GM18868 (cell line): ENCODE results near the gene CLEC16A.

Source experiments
- ATAC-seq: cut with Tn5 transposase; IDR thresholded peaks from one replicate; pipeline ENCODE4 v1.9.1; 2021; ENCODE audit warnings: mild to moderate bottlenecking, moderate library complexity; ENCODE audit not compliant: unreplicated experiment

CLEC16A gene

GRCh38 chr16:11133344-11133943 is 189.1 kb downstream of the CLEC16A start:
- no peak for ATAC-seq

- ATAC-seq: no peak
Observed at GRCh38 chr16:11134722-11135463, 190.5 kb downstream of the CLEC16A start.

- ATAC-seq: no peak
Observed at GRCh38 chr16:11135464-11135973, 191.2 kb downstream of the CLEC16A start.

- no peak for ATAC-seq
Observed at GRCh38 chr16:11136600-11136999, 192.2 kb downstream of the CLEC16A start.

- no peak for ATAC-seq
Observed at GRCh38 chr16:11138022-11138768, 193.8 kb downstream of the CLEC16A start.

GRCh38 chr16:11138769-11139325 is 194.5 kb downstream of the CLEC16A start:
- ATAC-seq: no peak

- ATAC-seq: no peak
Observed at GRCh38 chr16:11139326-11140097, 195.1 kb downstream of the CLEC16A start.

GRCh38 chr16:11140098-11140375 is 195.7 kb downstream of the CLEC16A start:
- ATAC-seq: no peak

GRCh38 chr16:11140466-11140865 is 196.1 kb downstream of the CLEC16A start:
- ATAC-seq: no peak

- no peak for ATAC-seq
Observed at GRCh38 chr16:11140867-11141266, 196.5 kb downstream of the CLEC16A start.

GRCh38 chr16:11141409-11142260 is 197.3 kb downstream of the CLEC16A start:
- ATAC-seq: no peak

GRCh38 chr16:11142261-11142630 is 197.9 kb downstream of the CLEC16A start:
- no peak for ATAC-seq

GRCh38 chr16:11142951-11143350 is 198.6 kb downstream of the CLEC16A start:
- no peak for ATAC-seq

GRCh38 chr16:11143372-11144035 is 199.1 kb downstream of the CLEC16A start:
- no peak for ATAC-seq

GRCh38 chr16:11144122-11144521 is 199.8 kb downstream of the CLEC16A start:
- no peak for ATAC-seq

GRCh38 chr16:11145173-11145818 is 200.9 kb downstream of the CLEC16A start:
- ATAC-seq: no peak

- no peak for ATAC-seq
Observed at GRCh38 chr16:11145819-11146211, 201.5 kb downstream of the CLEC16A start.

GRCh38 chr16:11147033-11147753 is 202.8 kb downstream of the CLEC16A start:
- ATAC-seq: no peak
